Choroid plexus epithelial cell (primary cell): ENCODE results near the gene VSX1.

Source experiments
- DNase-seq: peaks from one replicate; pipeline ENCODE4 v3.0.0-alpha.2; 2010; ENCODE audit warnings: low read depth
- H3K4me3 ChIP-seq: 2 replicates; pipeline ENCODE4 v1.5.1; 2011; ENCODE audit warnings: low read depth, mild to moderate bottlenecking, control low read depth, low read length, moderate library complexity
- CTCF ChIP-seq: conservative IDR thresholded peaks from 2 replicates; pipeline ENCODE4 v1.5.1; 2011; ENCODE audit warnings: low read depth, mild to moderate bottlenecking, control low read depth, inconsistent platforms, low read length, moderate library complexity

The VSX1 gene

GRCh38 chr20:25032478-25033264, 49.3 kb downstream of the VSX1 start:
- DNase-seq: no peak
- TF ChIP-seq CTCF: no peak
- H3K4me3 ChIP-seq: no peak overlapping the region

- TF ChIP-seq CTCF: no peak
- no peak for DNase-seq
Measured at GRCh38 chr20:25032065-25032477, 49.9 kb downstream of the VSX1 start.

GRCh38 chr20:25031241-25031640, 50.7 kb downstream of the VSX1 start:
- TF ChIP-seq CTCF: no peak
- no peak for DNase-seq
- H3K4me3 ChIP-seq: no peak overlapping the region

More at GRCh38 chr20:25032065-25032477, 49.9 kb downstream of the VSX1 start:
- H3K4me3 ChIP-seq: no peak overlapping the region

- no peak for DNase-seq
- no peak overlapping the region for H3K4me3 ChIP-seq
- TF ChIP-seq CTCF: no peak
Measured at GRCh38 chr20:25030649-25031207, 51.2 kb downstream of the VSX1 start.

GRCh38 chr20:25030007-25030648, 51.8 kb downstream of the VSX1 start:
- DNase-seq: no peak
- no peak overlapping the region for H3K4me3 ChIP-seq
- TF ChIP-seq CTCF: no peak

GRCh38 chr20:25025986-25026605, 55.8 kb downstream of the VSX1 start:
- no peak overlapping the region for H3K4me3 ChIP-seq
- DNase-seq: no peak
- no peak for TF ChIP-seq CTCF
